Adrenal gland (tissue), 12 donors: Measurements from ENCODE around the gene HPSE. TPM values are rescaled to one million over a fixed set of nuclear protein-coding genes. Genes with fewer than 3 reads are reported as not detected.

ENCODE experiments used
- DNase-seq, 7 donors: peaks; one replicate each; pipeline ENCODE4 v3.0.0-alpha.2; 2019 to 2020
- H3K27ac ChIP-seq, 5 donors: fragments of 200-600 bp; sonication (generic) in 4 of 5; 1 replicate in 3 of 5; 2 replicates in 2 of 5; pipeline versions ENCODE4 v1.5.1 to v1.8.0; 2016 to 2020; ENCODE audit warnings: mild to moderate bottlenecking in 1 of 5
- H3K27me3 ChIP-seq: fragments of 200-600 bp; 2 replicates; pipeline ENCODE4 v1.8.0; 2021
- H3K36me3 ChIP-seq, 2 donors: fragments of 200-600 bp; replicated peaks in 1 of 2; 1 replicate in 1 of 2; 2 replicates in 1 of 2; pipeline versions ENCODE4 v1.5.1 to v1.8.0; 2018 to 2022
- H3K4me1 ChIP-seq, 2 donors: fragments of 200-600 bp; replicated peaks in 1 of 2; 1 replicate in 1 of 2; 2 replicates in 1 of 2; pipeline versions ENCODE4 v1.5.1 to v1.8.0; 2018 to 2021
- H3K4me3 ChIP-seq, 4 donors: fragments of 200-600 bp; sonication (generic) in 3 of 4; one replicate each; pipeline ENCODE4 v1.5.1; 2016 to 2018
- H3K9me3 ChIP-seq, 3 donors: fragments of 200-600 bp; sonication (generic) in 1 of 3; replicated peaks in 1 of 3; 1 replicate in 2 of 3; 2 replicates in 1 of 3; pipeline versions ENCODE4 v1.5.1 to v1.8.0; 2016 to 2021
- POLR2A ChIP-seq, 2 donors: fragments of 450-650 bp; IDR thresholded peaks; one replicate each; pipeline ENCODE4 v1.6.1; 2017; ENCODE audit warnings: antibody characterized with exemption in 2 of 2, mild to moderate bottlenecking in 2 of 2, moderate library complexity in 1 of 2
- WGBS, 4 donors: extraction: QIAGEN DNeasy Blood & Tissue Kit in 2 of 4; methylation state at CpG; one replicate each; pipeline versions ENCODE4 v1.1.5 to v1.1.7; 2013 to 2017; 5-methylcytosine and 5-hydroxymethylcytosine counted together
- intact Hi-C, 2 donors: fragments of 100-400 bp; cut with DNase I; formaldehyde crosslinking; loops; one replicate each; pipeline versions ENCODE4 v1.14.1 to v1.15.0; 2022 to 2023
- polyA plus RNA-seq, 3 donors: library from polyadenylated mRNA; stranded (reverse); fragments of 200-250 nt in 2 of 3; fragments of 350-450 nt in 1 of 3; fragmentation: Illumina TruSeq in 1 of 3; extraction: RNeasy Lipid Tissue Mini Kit (QIAGEN cat#74804) in 1 of 3; gene quantifications; one replicate each; pipeline ENCODE4 v1.2.3, GENCODE V29; 2013 to 2014
- total RNA-seq, 9 donors: library from RNA; depleted of rRNA in 4 of 9; stranded (reverse); fragments of >200 nt in 4 of 9; fragments of 120-200 nt in 1 of 9; fragmentation: NEBNext Ultra II Directional in 1 of 9; extraction: Animal tissue kit (Norgen Biotek cat#: 25700) in 1 of 9; gene quantifications; one replicate each; pipeline versions ENCODE4 v1.1.0 to v1.2.4, GENCODE V29; 2013 to 2023
- TF ChIP-seq, protein P1 (sequence below), 6 experiments: fragments of 450-650 bp in 4 of 6; fragments of 200-600 bp in 2 of 6; sonication (generic) in 1 of 6; IDR thresholded peaks; 1 replicate in 5 of 6; 2 replicates in 1 of 6; pipeline versions ENCODE4 v1.5.1 to v1.8.0; 2016 to 2021; ENCODE audit warnings: antibody characterized with exemption in 6 of 6, mild to moderate bottlenecking in 2 of 6, moderate library complexity in 1 of 6
- donor health status: healthy with polysubstance abuse.
- donor health status: Bipolar disorder and iron deficiency.
- donor health status: DM: yes; HTN: yes; CAD: no.
- donor health status: DM: no; HTN: no; CAD: no.
- donor health status: DM: no; HTN: no; CAD: no.
- donor health status: DM: yes; HTN: yes; CAD: no.

HPSE gene
- total and polyA plus RNA-seq, 12 donors = 0.44 to 12.3 (median 3.8) TPM

GRCh38 chr4:83267121-83267829 is 67.4 kb downstream of the HPSE start:
- H3K27me3 ChIP-seq = no peaks in the 10 kb centered on the region
- intact Hi-C loops = no loop called here
- TF ChIP-seq POLR2A (IDR thresholded peaks at IDR 0.05) = no peak
- TF ChIP-seq, protein P1, sequence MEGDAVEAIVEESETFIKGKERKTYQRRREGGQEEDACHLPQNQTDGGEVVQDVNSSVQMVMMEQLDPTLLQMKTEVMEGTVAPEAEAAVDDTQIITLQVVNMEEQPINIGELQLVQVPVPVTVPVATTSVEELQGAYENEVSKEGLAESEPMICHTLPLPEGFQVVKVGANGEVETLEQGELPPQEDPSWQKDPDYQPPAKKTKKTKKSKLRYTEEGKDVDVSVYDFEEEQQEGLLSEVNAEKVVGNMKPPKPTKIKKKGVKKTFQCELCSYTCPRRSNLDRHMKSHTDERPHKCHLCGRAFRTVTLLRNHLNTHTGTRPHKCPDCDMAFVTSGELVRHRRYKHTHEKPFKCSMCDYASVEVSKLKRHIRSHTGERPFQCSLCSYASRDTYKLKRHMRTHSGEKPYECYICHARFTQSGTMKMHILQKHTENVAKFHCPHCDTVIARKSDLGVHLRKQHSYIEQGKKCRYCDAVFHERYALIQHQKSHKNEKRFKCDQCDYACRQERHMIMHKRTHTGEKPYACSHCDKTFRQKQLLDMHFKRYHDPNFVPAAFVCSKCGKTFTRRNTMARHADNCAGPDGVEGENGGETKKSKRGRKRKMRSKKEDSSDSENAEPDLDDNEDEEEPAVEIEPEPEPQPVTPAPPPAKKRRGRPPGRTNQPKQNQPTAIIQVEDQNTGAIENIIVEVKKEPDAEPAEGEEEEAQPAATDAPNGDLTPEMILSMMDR (IDR thresholded peaks at IDR 0.05) = no peak
- H3K9me3 ChIP-seq = peaks cover 0 to 5% (median 0%) of the 10 kb centered on the region in 3 donors
- 47 to 58% (median 52%) methylated on average over 7 of the region's 7 CpGs for WGBS, 4 donors
- H3K36me3 ChIP-seq = peaks cover 0 to 40% of the 10 kb centered on the region in 2 donors
- H3K27ac ChIP-seq = no peak overlapping the region
- DNase-seq = peak in 5 of 7 donors; percentile 46 to 64 (median 63)
- no peak overlapping the region for H3K4me3 ChIP-seq
- peaks cover 9 to 11% of the 10 kb centered on the region in 2 donors for H3K4me1 ChIP-seq

DNA sequence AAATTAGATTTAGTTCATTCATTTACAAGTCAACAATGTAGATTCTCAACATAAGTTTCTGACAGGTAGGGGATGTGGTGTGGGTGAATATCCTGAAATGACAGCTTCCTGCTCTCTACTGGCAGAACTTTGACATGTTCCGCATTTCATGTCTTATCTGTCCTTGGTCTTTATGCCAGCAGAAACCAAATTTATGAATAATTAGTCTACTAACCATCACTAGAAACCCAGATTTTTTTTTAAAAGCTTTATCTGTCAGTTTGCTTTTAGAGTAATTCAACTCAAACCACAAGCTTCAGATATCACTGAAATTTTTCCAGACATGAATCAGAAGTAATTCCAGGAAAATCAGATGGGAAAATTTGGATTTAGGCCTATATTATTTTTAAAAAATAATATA is 68.0 kb downstream of the HPSE start:
- TF ChIP-seq, protein P1 (IDR thresholded peaks at IDR 0.05) = no peak
- TF ChIP-seq POLR2A (IDR thresholded peaks at IDR 0.05) = no peak
- H3K9me3 ChIP-seq = peaks cover 0 to 5% (median 0%) of the 10 kb centered on the region in 3 donors
- no peak overlapping the region for H3K27ac ChIP-seq
- no peak for DNase-seq
- intact Hi-C loops = no loop called here
- H3K36me3 ChIP-seq = peaks cover 0 to 34% of the 10 kb centered on the region in 2 donors
- peaks cover 9 to 11% of the 10 kb centered on the region in 2 donors for H3K4me1 ChIP-seq
- H3K4me3 ChIP-seq = no peak overlapping the region
- no peaks in the 10 kb centered on the region for H3K27me3 ChIP-seq
- WGBS, 4 donors = 33 to 50% (median 40%) methylated on average over 1 of the region's 1 CpG

- H3K36me3 ChIP-seq = peaks cover 0 to 8% of the 10 kb centered on the region in 2 donors
Measured at GRCh38 chr4:83263106-83263505, 71.5 kb downstream of the HPSE start.

GRCh38 chr4:83262682-83263081 is 72.0 kb downstream of the HPSE start:
- Histone ChIP-seq H3K4me1 (peaks cover 8 to 14% of the 10 kb centered on the region in 2 donors), H3K4me3 (no peak overlapping the region), H3K9me3 (no peaks in the 10 kb centered on the region), H3K36me3 (peaks cover 0 to 8% of the 10 kb centered on the region in 2 donors), H3K27ac (no peak overlapping the region), H3K27me3 (no peaks in the 10 kb centered on the region)
- DNase-seq = no peak
- WGBS, 4 donors = 92 to 98% (median 96%) methylated on average over 2 of the region's 2 CpGs
- TF ChIP-seq, protein P1 (IDR thresholded peaks at IDR 0.05) = no peak
- no peak for TF ChIP-seq POLR2A (IDR thresholded peaks at IDR 0.05)
- intact Hi-C loops = no loop called here

More at GRCh38 chr4:83263106-83263505, 71.5 kb downstream of the HPSE start:
- Histone ChIP-seq H3K4me3 (no peak overlapping the region), H3K27ac (no peak overlapping the region), H3K27me3 (no peaks in the 10 kb centered on the region), H3K4me1 (peaks cover 9 to 17% of the 10 kb centered on the region in 2 donors), H3K9me3 (no peaks in the 10 kb centered on the region)
- WGBS, 4 donors = 83 to 92% (median 91%) methylated on average over 1 of the region's 1 CpG
- no peak for TF ChIP-seq POLR2A (IDR thresholded peaks at IDR 0.05)
- TF ChIP-seq, protein P1 (IDR thresholded peaks at IDR 0.05) = no peak
- intact Hi-C loops = no loop called here
- no peak for DNase-seq
